K562 treated with DMSO at 1 percent for 24 hours (cell line): ENCODE results near the gene USP4. TPM values are rescaled to one million over a fixed set of nuclear protein-coding genes. Genes with fewer than 3 reads are reported as not detected.

Experiments used
- total RNA-seq: library from RNA; unstranded; fragments of 300-600 nt; gene quantifications from 2 replicates; pipeline ENCODE4 v1.2.3, GENCODE V29; 2022; ENCODE audit warnings: low read depth; ENCODE audit not compliant: insufficient read depth

The USP4 gene, protein sequence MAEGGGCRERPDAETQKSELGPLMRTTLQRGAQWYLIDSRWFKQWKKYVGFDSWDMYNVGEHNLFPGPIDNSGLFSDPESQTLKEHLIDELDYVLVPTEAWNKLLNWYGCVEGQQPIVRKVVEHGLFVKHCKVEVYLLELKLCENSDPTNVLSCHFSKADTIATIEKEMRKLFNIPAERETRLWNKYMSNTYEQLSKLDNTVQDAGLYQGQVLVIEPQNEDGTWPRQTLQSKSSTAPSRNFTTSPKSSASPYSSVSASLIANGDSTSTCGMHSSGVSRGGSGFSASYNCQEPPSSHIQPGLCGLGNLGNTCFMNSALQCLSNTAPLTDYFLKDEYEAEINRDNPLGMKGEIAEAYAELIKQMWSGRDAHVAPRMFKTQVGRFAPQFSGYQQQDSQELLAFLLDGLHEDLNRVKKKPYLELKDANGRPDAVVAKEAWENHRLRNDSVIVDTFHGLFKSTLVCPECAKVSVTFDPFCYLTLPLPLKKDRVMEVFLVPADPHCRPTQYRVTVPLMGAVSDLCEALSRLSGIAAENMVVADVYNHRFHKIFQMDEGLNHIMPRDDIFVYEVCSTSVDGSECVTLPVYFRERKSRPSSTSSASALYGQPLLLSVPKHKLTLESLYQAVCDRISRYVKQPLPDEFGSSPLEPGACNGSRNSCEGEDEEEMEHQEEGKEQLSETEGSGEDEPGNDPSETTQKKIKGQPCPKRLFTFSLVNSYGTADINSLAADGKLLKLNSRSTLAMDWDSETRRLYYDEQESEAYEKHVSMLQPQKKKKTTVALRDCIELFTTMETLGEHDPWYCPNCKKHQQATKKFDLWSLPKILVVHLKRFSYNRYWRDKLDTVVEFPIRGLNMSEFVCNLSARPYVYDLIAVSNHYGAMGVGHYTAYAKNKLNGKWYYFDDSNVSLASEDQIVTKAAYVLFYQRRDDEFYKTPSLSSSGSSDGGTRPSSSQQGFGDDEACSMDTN
- 14.1 and 14.5 TPM in 2 replicates for total RNA-seq

DNA sequence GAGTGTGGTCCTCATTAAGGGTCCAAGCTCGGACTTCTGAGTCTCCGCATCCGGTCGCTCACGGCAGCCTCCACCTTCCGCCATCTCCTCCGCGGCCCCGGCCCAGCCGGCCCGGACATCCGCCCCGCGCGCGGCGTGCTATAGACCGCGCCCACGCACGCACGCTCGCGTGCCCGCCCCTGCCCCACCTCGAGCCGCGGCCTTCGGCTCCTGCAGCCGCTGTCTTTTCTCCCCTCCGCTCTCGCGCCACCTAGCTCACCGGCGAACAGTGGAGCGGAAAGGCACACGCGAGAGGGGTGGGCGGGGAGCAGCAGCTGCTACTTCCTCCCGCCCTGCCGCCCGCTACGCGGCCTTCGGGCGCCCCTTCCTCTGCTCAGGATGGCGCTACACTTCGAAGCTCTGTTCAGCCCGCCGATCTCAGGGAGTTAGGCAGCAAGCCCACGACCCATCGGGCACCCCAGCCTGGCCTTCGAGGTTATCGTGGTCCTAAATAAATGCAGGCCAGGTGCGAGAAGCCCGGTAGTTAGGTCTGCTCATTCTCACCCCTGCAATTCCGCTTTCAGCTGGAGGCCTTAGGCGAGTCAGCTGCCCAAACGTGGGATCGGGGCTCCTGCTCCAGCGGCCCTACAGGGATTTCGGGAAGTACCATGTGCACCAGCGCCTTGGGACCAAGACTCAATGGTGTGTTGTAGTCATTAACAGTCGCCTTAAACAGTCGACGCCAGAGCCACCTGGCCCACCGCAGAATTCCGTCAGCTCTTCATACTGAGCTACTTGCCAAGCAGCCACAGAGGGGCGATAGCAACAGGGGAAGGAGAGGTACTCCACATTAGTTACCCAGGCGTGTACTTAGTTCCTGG, at the start of gene USP4:
Gene USP4, minus strand, starts transcription at position 113 of the 860 bp plus-strand sequence. Its CDS starts 29 bp downstream, at position 84.

GRCh38 chr3:49358217-49358883, 18.5 kb upstream of the USP4 start, which contains the start of gene GPX1:
GPX1 (minus strand) TSS chr3:49358353; CDS start chr3:49358278, 75 bp downstream.

DNA sequence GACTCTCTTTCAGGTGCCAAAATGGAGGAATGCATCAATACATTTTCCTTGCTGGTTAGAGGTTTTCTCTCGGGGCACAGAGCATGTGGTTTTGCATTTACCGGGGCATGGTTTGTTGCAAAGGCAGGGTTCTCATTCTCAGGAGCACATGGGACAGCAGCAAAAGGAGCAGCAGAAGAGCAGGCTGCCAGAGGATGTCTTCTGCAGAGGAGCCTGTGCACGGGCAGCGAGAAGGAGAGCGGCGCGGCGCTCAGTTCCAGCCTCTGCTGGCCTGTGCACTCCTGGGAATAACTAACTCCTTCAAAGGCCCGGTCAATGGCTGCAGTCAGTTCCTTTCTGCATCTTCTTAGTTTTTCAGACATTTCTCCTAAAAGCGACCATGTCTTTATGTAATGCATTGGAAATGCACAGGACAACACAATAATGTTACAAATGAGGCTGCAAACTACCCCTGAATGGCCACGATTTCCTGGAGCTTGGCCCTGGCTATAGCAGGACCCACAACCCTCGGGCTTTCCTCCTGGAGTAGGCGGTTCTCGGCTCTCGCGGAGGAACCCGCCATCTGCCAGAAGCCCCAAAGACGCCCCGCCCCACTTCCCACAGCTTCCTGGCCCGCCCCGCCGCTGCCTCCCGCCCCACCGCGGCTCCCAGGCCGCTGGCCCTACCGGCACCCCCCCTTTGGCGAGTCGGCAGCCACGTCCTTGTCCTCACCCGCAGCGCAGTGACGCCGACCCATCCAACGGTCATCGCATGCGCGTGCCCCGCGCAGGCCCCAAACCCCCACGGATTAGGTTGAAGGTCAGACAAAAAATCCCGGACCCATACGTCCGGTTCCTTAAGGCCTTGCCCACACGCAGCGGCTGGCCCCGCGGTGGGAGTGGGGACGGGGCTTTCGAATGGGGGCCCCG, 63.1 kb downstream of the USP4 start, which contains the start of gene C3orf62:
Gene C3orf62, minus strand, starts transcription at position 758 of the 908 bp plus-strand sequence. Its CDS starts 360 bp downstream, at position 398.

Other genes with a start within 250 kb of the USP4 start
- gene QRICH1, start 246.0 kb downstream of the USP4 start, total RNA-seq, result 37.9 and 40.6 TPM in 2 replicates
- gene QARS1, start 235.3 kb downstream of the USP4 start, total RNA-seq, result 615 and 618 TPM in 2 replicates
- gene USP19, start 219.2 kb downstream of the USP4 start, total RNA-seq, result 55.9 and 58.4 TPM in 2 replicates
- gene LAMB2, start 207.0 kb downstream of the USP4 start, total RNA-seq, result 33.5 and 36.3 TPM in 2 replicates
- gene CCDC71, start 173.7 kb downstream of the USP4 start, total RNA-seq, result 15.7 and 17.0 TPM in 2 replicates
- 46.2 and 53.9 TPM in 2 replicates for gene KLHDC8B, start 168.5 kb downstream of the USP4 start, total RNA-seq
- 4.0 and 6.1 TPM in 2 replicates for gene C3orf62, start 62.8 kb downstream of the USP4 start, total RNA-seq
- not detected in 2 replicates for gene GPX1, start 18.3 kb upstream of the USP4 start, total RNA-seq
- gene RHOA, start 71.9 kb upstream of the USP4 start, total RNA-seq, result 210 and 212 TPM in 2 replicates
- 13.1 and 15.0 TPM in 2 replicates for gene TCTA, start 72.4 kb upstream of the USP4 start, total RNA-seq
- gene AMT, start 82.4 kb upstream of the USP4 start, total RNA-seq, result 2.1 and 2.5 TPM in 2 replicates
- gene NICN1, start 89.3 kb upstream of the USP4 start, total RNA-seq, result 6.8 and 7.0 TPM in 2 replicates
- 12.3 and 13.2 TPM in 2 replicates for gene DAG1, start 130.2 kb upstream of the USP4 start, total RNA-seq
- 0.15 and 0.22 TPM in 2 replicates for gene BSN, start 214.4 kb upstream of the USP4 start, total RNA-seq